CD4-positive, alpha-beta T cell treated with Interleukin-17A for 1 hour (primary cell): ENCODE results near the gene ANKAR.
"Not testable (repeated sequence)": the region's sequence is repeated elsewhere in the genome, so short reads cannot be mapped to it uniquely, and the experiment has no call there.

Experiments used
- DNase-seq: peaks from one replicate; pipeline ENCODE4 v3.0.0-alpha.2; 2020

Gene ANKAR

GRCh38 chr2:189709501-189710221 is 35.2 kb downstream of the ANKAR start:
- no peak for DNase-seq

- not testable (repeated sequence) for DNase-seq
Measured at GRCh38 chr2:189717593-189717992, 43.1 kb downstream of the ANKAR start.

- no peak for DNase-seq
Measured at GRCh38 chr2:189719571-189719970, 45.1 kb downstream of the ANKAR start.

GRCh38 chr2:189723192-189723591 is 48.7 kb downstream of the ANKAR start:
- no peak for DNase-seq
